SK-N-MC (cell line): ENCODE results near the gene ANXA10.

ENCODE experiments used
- EZH2 ChIP-seq: fragments of 200-600 bp; sonication (generic); IDR thresholded peaks from one replicate; pipeline ENCODE4 v1.6.1; 2017; ENCODE audit warnings: antibody characterized with exemption
- FOXP2 ChIP-seq: optimal IDR thresholded peaks from 2 replicates; pipeline ENCODE3; 2011; ENCODE audit warnings: mild to moderate bottlenecking, moderate library complexity; ENCODE audit not compliant: insufficient read depth; ENCODE audit errors: extremely low read length, control extremely low read depth
- POLR2AphosphoS5 ChIP-seq: IDR thresholded peaks from 2 replicates; pipeline ENCODE4 v1.6.1; 2012; ENCODE audit warnings: mild to moderate bottlenecking, low read depth, low read length, borderline replicate concordance

DNA sequence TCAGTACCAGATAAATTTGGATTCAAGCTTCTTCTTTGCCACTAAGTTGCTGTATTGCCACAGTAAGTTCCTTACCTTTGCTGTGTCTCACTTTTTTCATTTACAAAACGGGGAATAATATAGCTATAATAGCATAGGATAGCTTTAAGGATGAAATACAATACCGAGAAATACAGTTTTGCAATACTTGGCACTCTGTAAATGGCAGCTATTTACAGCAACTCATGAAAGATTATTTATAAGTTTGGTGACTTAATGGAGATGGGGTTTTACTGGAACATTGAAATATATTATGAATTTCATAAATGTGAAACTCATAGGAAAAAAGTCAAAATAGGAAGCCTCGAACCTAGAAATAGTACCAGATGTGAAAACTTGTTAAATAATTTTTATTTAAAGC, 27.6 kb downstream of the ANXA10 start:
- no peak for TF ChIP-seq POLR2AphosphoS5
- no peak for TF ChIP-seq EZH2
- no peak for TF ChIP-seq FOXP2
